ENCODE data around the gene FAM169A. TPM values are rescaled to one million over a fixed set of nuclear protein-coding genes. Genes with fewer than 3 reads are reported as not detected.

Gene FAM169A
- total RNA-seq, 1 donor from 2014 or later, result 23.8 TPM

- H3K4me1 Mint-ChIP-seq, result peaks cover 19% of the 10 kb centered on the region
- Histone ChIP-seq H4K20me1 (ENCODE audit: low read depth) (peaks cover 7% of the 10 kb centered on the region), H3K4me3 (peak overlapping the region; percentile 98), H3K9ac (peak overlapping the region; percentile 92), H3K27ac (no peak overlapping the region), H3K27me3 (peaks cover 23% of the 10 kb centered on the region), H3K9me3 (ENCODE audit: low read depth) (no peaks in the 10 kb centered on the region), H3K4me2 (peak overlapping the region; percentile 100), H3K4me1 (peaks cover 14% of the 10 kb centered on the region), H3K36me3 (no peaks in the 10 kb centered on the region), H3F3A (ENCODE audit: low read depth) (peaks cover 24% of the 10 kb centered on the region), H2AFZ (replicated peaks) (peak overlapping the region; percentile 99), H3K79me2 (ENCODE audit: low read depth) (peaks cover 41% of the 10 kb centered on the region)
- peaks cover under 1% of the 10 kb centered on the region for H3K9me3 Mint-ChIP-seq
- H3K36me3 Mint-ChIP-seq, result no peaks in the 10 kb centered on the region
- no peak for TF ChIP-seq EZH2phosphoT487 (IDR thresholded peaks at IDR 0.05)
- peak; percentile 46 for TF ChIP-seq EZH2 (IDR thresholded peaks at IDR 0.05)
- TF ChIP-seq CTCF (IDR thresholded peaks at IDR 0.05), result no peak
- H3K4me3 Mint-ChIP-seq, result peak overlapping the region; percentile 89
- peak overlapping the region; percentile 61 for H3K27ac Mint-ChIP-seq
- peaks cover 5% of the 10 kb centered on the region for H3K27me3 Mint-ChIP-seq (ENCODE audit: insufficient read depth, low read depth)
- peak; percentile 70 for DNase-seq (ENCODE audit: low spot score)
These were observed 492 bp upstream of the FAM169A start for GRCh38 chr5:74866596-74867162.

GRCh38 chr5:74865256-74865803, 857 bp downstream of the FAM169A start:
- peaks cover 14% of the 10 kb centered on the region for H3K4me1 ChIP-seq
- peak overlapping the region; percentile 99 for H2AFZ ChIP-seq (replicated peaks)
- H3K79me2 ChIP-seq (ENCODE audit: low read depth), result peaks cover 54% of the 10 kb centered on the region

GRCh38 chr5:74864823-74865222, 1.4 kb downstream of the FAM169A start:
- Histone ChIP-seq H3K27ac (no peak overlapping the region), H3F3A (ENCODE audit: low read depth) (peaks cover 24% of the 10 kb centered on the region), H3K4me1 (peaks cover 14% of the 10 kb centered on the region), H3K79me2 (ENCODE audit: low read depth) (peaks cover 59% of the 10 kb centered on the region), H3K9ac (peak overlapping the region; percentile 92), H3K4me3 (peak overlapping the region; percentile 98), H3K36me3 (no peaks in the 10 kb centered on the region), H3K4me2 (peak overlapping the region; percentile 100), H4K20me1 (ENCODE audit: low read depth) (peaks cover 17% of the 10 kb centered on the region), H3K9me3 (ENCODE audit: low read depth) (no peaks in the 10 kb centered on the region), H2AFZ (replicated peaks) (peak overlapping the region; percentile 99), H3K27me3 (peaks cover 23% of the 10 kb centered on the region)
- Mint-ChIP-seq H3K4me1 (peaks cover 19% of the 10 kb centered on the region), H3K36me3 (peaks cover 4% of the 10 kb centered on the region), H3K4me3 (peak overlapping the region; percentile 95), H3K9me3 (peaks cover 4% of the 10 kb centered on the region), H3K27ac (peak overlapping the region; percentile 2), H3K27me3 (ENCODE audit: insufficient read depth, low read depth) (peaks cover 4% of the 10 kb centered on the region)
- peak; percentile 15 for DNase-seq (ENCODE audit: low spot score)
- no peak for TF ChIP-seq EZH2 (IDR thresholded peaks at IDR 0.05)
- TF ChIP-seq CTCF (IDR thresholded peaks at IDR 0.05), result no peak
- no peak for TF ChIP-seq EZH2phosphoT487 (IDR thresholded peaks at IDR 0.05)

More at GRCh38 chr5:74865256-74865803, 857 bp downstream of the FAM169A start:
- Mint-ChIP-seq H3K4me1 (peaks cover 19% of the 10 kb centered on the region), H3K36me3 (peaks cover 3% of the 10 kb centered on the region), H3K9me3 (peaks cover 3% of the 10 kb centered on the region), H3K4me3 (peak overlapping the region; percentile 95), H3K27ac (peak overlapping the region; percentile 91), H3K27me3 (ENCODE audit: insufficient read depth, low read depth) (peaks cover 4% of the 10 kb centered on the region)
- Histone ChIP-seq H3K9me3 (ENCODE audit: low read depth) (no peaks in the 10 kb centered on the region), H3K27me3 (peaks cover 23% of the 10 kb centered on the region), H3F3A (ENCODE audit: low read depth) (peaks cover 24% of the 10 kb centered on the region), H4K20me1 (ENCODE audit: low read depth) (peaks cover 17% of the 10 kb centered on the region), H3K4me3 (peak overlapping the region; percentile 98), H3K9ac (peak overlapping the region; percentile 92), H3K36me3 (no peaks in the 10 kb centered on the region), H3K4me2 (peak overlapping the region; percentile 100), H3K27ac (peak overlapping the region; percentile 85)
- TF ChIP-seq CTCF (IDR thresholded peaks at IDR 0.05), result no peak
- no peak for TF ChIP-seq EZH2phosphoT487 (IDR thresholded peaks at IDR 0.05)
- no peak for TF ChIP-seq EZH2 (IDR thresholded peaks at IDR 0.05)
- no peak for DNase-seq (ENCODE audit: low spot score)
